GM18909 (cell line): ENCODE results near the gene RGMB.

Experiments used
- ATAC-seq: cut with Tn5 transposase; IDR thresholded peaks from one replicate; pipeline ENCODE4 v1.9.1; 2021; ENCODE audit warnings: mild to moderate bottlenecking; ENCODE audit not compliant: unreplicated experiment, poor library complexity

The RGMB gene

GRCh38 chr5:98767581-98767980 is 5.9 kb upstream of the RGMB start:
- ATAC-seq = no peak

GRCh38 chr5:98768160-98768959 is 5.1 kb upstream of the RGMB start:
- peak; percentile 44 for ATAC-seq

GRCh38 chr5:98768960-98769209 is 4.6 kb upstream of the RGMB start:
- no peak for ATAC-seq

GRCh38 chr5:98769210-98769958 is 4.1 kb upstream of the RGMB start:
- ATAC-seq = no peak

- no peak for ATAC-seq
Observed at GRCh38 chr5:98769959-98770208, 3.6 kb upstream of the RGMB start.

- ATAC-seq = no peak
Observed at GRCh38 chr5:98770209-98770910, 3.1 kb upstream of the RGMB start.

- ATAC-seq = no peak
Observed at GRCh38 chr5:98770911-98771322, 2.5 kb upstream of the RGMB start.

GRCh38 chr5:98771382-98772109 is 1.9 kb upstream of the RGMB start:
- peak; percentile 8 for ATAC-seq

GRCh38 chr5:98772415-98773213 is 849 bp upstream of the RGMB start:
- ATAC-seq = peak; percentile 23

GRCh38 chr5:98773214-98773463 is 324 bp upstream of the RGMB start:
- ATAC-seq = no peak

GRCh38 chr5:98774192-98775033 is 950 bp downstream of the RGMB start:
- ATAC-seq = peak; percentile 36

GRCh38 chr5:98775246-98776065 is 2.0 kb downstream of the RGMB start:
- no peak for ATAC-seq

- no peak for ATAC-seq
Observed at GRCh38 chr5:98776066-98776705, 2.7 kb downstream of the RGMB start.

- ATAC-seq = no peak
Observed at GRCh38 chr5:98777295-98777694, 3.8 kb downstream of the RGMB start.

GRCh38 chr5:98779264-98779877 is 5.9 kb downstream of the RGMB start:
- no peak for ATAC-seq

- ATAC-seq = peak; percentile 65
Observed at GRCh38 chr5:98780390-98780789, 6.9 kb downstream of the RGMB start.

GRCh38 chr5:98781520-98781919 is 8.1 kb downstream of the RGMB start:
- no peak for ATAC-seq

- ATAC-seq = no peak
Observed at GRCh38 chr5:98781964-98782363, 8.5 kb downstream of the RGMB start.
